GM18517 (cell line): ENCODE results near the gene CELF4.

ENCODE experiments used
- ATAC-seq: cut with Tn5 transposase; IDR thresholded peaks from one replicate; pipeline ENCODE4 v1.9.1; 2021; ENCODE audit warnings: mild to moderate bottlenecking, moderate library complexity; ENCODE audit not compliant: unreplicated experiment

The CELF4 gene

DNA sequence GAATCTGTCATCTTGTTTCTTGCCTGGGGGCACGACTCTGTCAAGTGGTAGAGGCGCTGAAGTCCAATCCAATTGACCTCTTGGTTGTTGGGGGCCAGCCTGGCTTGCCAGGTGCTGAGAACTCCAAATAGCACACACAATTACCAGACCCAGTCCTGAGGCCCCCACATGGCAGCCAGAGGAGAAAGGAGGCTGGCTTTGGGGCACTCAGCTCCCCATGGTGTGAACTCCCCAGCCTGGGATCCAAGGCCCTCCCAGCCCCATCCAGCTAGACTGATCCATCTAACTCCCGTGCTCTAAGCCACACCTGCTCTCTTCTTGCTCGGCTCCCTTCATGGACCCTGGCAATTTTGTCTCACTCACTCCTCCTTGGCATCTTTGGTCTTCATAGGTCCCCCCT is 170.0 kb downstream of the CELF4 start:
- no peak for ATAC-seq

DNA sequence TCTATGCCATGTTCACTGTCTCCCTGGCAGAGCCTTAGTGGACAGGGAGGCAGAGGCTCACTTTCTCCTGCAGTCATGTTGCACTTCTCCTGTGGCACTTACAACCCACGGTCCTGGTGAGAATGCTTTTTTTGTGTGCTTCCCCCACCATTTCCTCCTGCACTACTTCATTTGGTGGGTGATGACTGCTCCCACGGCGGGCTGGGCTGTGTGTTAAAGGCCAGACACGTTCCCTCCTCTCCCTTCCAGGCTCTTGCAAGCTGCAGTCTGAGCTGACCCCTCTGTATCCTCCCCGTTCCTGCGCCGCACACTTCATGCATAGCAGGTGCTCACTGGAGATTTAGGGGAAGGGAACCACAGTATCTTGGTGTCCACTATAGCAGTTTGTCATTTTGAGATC is 170.5 kb downstream of the CELF4 start:
- no peak for ATAC-seq

- ATAC-seq = no peak
Observed at GRCh38 chr18:37394610-37394965, 171.0 kb downstream of the CELF4 start.

GRCh38 chr18:37393945-37394609 is 171.5 kb downstream of the CELF4 start:
- no peak for ATAC-seq

DNA sequence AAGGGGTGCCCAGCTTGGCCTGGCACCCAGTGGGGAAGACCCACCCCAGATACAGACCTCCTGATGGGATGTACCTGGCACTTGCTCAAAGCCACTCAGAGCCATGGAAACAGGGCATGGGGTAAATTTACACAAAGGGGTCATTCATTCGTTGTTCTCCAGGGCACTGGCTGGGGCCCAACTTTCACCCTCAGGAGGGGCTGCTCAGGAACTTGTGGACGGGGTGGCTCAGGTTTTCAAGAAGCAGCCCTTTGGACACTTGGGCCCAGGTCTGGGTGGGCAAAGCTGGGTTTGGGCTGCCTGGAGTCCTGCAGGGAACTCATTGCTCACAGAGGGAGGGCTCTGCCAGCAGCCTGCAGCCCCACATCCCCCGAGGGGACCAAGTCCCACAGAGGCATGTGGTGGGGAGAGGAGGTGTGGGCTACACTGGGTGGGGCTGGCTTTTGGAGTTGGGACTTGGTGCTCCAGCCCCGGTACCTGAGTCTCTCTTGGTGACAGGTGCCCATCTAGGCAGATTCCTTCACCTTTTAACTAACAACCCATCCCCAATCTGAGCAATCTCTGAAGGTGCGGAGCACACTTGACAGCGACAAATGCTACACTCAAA is 172.3 kb downstream of the CELF4 start:
- ATAC-seq = no peak

GRCh38 chr18:37392648-37393047 is 172.9 kb downstream of the CELF4 start:
- ATAC-seq = no peak

GRCh38 chr18:37391698-37392548 is 173.7 kb downstream of the CELF4 start:
- no peak for ATAC-seq

- no peak for ATAC-seq
Observed at GRCh38 chr18:37391156-37391555, 174.4 kb downstream of the CELF4 start.

DNA sequence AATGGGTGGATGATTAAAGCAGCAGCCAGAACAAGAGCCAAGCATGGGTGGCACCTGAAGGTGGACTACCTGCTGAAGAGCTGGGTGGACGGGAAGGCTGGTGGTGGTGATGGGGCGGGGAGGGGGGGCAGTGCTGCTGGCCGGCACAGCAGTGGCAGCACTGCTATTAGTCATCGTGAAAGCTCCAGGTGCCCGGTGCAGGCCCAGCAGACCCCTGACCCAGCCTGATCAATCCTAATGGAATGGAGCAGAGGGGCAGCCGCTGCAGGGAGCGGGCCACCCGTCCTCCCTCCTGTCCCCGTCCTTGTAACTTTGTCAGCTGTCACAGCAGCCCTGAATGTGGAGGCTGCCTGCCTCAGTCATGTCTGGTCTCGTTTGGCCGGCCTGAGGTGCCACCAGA is 174.9 kb downstream of the CELF4 start:
- no peak for ATAC-seq

GRCh38 chr18:37389684-37390368 is 175.8 kb downstream of the CELF4 start:
- ATAC-seq = no peak

GRCh38 chr18:37389041-37389440 is 176.6 kb downstream of the CELF4 start:
- no peak for ATAC-seq

DNA sequence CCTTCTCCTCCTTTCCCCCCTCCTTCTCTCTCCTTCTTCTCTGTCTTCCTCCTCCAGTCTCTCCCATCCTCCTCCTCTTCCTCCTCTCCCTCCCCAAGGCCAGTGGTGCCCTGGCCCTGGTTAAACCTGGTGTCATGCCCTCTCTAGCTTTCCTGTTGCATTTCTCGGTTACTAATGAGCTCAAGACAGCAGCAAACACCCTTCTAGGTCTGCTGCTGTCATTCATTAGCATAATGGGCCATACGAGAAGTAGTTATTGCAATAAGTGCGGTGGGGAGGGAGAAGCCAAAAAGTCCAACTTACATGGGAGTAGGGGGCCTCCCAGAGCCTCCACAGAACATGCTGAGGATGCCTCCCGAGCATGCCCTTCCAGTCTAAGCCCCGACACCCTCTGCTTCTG is 177.2 kb downstream of the CELF4 start:
- ATAC-seq = no peak

DNA sequence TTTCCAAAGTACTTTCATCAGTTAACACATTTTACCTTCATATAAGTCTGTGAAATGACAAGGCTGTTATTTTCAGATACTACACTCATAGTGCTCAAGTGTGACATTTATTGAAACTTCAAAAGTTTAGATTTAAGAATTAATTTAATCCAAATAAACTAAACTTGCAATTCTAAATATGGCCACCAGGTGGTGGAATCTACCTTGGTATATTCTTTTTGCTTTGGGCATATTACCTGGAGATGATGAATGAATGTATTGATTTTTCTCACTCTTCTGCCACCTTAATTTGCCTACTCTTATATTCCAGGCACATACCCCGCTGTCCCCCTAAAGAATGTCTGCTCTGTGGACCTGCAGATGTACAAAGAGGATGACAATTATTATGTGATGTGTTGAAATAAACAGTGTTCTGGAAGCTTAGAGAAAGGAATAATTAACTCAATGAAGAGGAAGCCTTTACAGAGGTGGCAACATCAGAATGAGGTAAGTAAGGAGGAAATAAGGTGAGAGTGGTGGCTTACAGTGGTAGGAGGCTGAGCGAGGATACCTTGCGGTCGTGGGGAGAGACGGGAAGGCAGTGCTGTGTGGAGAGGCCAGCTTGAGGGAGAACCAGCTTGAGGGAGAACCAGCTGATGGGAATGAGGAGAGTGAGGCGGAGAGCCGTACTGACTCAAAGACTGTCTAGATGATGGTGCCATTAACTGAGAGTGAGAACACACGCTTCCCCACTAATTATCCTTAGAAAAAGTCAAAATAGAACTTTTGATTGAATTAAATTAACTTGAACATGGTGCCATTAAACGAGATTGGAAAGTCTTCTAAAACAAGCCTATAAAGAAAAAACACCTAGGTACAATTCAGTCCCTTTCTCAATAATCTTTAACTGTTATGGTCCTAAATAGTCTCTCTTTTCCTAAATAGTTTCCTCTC is 179.5 kb downstream of the CELF4 start:
- no peak for ATAC-seq

GRCh38 chr18:37383846-37384595 is 181.6 kb downstream of the CELF4 start:
- no peak for ATAC-seq

DNA sequence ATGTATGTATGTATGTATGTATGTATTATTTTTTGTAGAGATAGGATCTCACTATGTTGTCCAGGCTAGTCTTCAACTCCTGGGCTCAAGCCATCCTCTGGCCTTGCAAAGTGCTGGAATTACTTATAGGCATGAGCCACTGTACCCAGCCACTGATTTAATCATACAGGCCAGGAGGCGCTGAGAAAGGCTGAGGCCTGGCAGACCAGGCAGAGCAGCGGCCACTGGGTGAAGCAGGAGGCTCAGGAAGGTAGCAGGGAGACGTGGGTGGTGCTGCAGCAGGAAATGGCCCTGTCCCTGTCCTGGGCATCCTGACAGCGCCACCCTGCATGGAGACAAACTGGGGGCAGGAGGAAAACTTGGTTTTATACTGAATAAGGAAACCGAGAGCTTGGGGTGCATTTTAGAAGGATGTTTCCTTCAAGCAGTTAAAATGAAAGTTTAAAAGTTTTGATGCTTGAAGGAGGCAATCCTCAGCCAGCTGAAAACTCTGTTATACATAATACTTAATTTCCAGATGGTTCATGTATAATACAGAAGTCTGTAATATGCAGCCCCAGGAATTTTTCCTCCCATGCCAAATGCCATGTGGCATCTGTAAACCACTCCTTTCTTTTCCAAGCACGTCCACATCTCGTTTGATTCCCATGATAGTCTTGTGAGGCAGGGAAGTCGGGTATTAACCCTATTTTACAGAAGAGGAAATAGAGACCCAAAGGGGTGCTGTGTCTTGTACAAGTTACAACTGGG is 182.4 kb downstream of the CELF4 start:
- ATAC-seq = no peak

- ATAC-seq = no peak
Observed at GRCh38 chr18:37381554-37381953, 184.0 kb downstream of the CELF4 start.

DNA sequence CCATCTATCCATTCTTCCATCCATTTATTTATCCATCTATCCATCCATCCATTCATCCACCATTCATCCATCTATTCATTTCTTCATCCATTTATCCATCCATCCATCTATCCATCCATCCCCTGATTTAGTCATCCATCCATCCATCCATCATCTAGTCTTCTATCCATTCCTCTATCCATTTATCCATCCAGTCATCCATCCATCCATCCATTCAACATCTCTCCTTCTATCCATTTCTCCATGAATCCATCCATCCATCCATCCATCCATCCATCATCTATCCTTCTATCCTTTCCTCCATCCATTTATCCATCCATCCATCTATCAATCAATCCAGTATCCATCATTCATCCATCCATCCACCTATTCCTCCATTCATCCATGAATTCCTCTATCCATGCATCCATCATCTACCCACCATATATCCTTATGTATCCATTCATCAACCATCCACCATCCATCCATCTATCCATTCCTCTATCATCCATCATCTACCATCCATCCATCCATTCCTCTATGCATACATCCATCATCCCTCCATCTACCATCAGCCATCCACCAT is 185.0 kb downstream of the CELF4 start:
- ATAC-seq = no peak

- ATAC-seq = no peak
Observed at GRCh38 chr18:37378336-37379010, 187.1 kb downstream of the CELF4 start.
